Measurements from ENCODE around the gene EID2B.

The EID2B gene

GRCh38 chr19:39554701-39555311 lies 22.2 kb upstream of the EID2B start:
- no peak for TF ChIP-seq TAF1 (IDR thresholded peaks at IDR 0.05; ENCODE audit: low read depth, low read length)
- no peak for TF ChIP-seq POU2F2 (IDR thresholded peaks at IDR 0.05; ENCODE audit: low read depth, low read length)
- TF ChIP-seq PAX5 (IDR thresholded peaks at IDR 0.05; ENCODE audit: insufficient read depth, low read length, severe bottlenecking) = no peak
- no peak for TF ChIP-seq POLR2A (IDR thresholded peaks at IDR 0.05; ENCODE audit: low read depth, low read length)
- no peak for TF ChIP-seq SPI1 (IDR thresholded peaks at IDR 0.05; ENCODE audit: low read depth, low read length)
- no peak for TF ChIP-seq POLR2AphosphoS5 (IDR thresholded peaks at IDR 0.05; ENCODE audit: low read depth, low read length)
- no peak for FAIRE-seq
- DNase-seq (ENCODE audit: insufficient read length, low spot score) = no peak

- FAIRE-seq (no peak), DNase-seq (ENCODE audit: insufficient read length, low spot score) (no peak)
- no peak for TF ChIP-seq POLR2A (IDR thresholded peaks at IDR 0.05; ENCODE audit: low read depth, low read length)
- no peak for TF ChIP-seq SPI1 (IDR thresholded peaks at IDR 0.05; ENCODE audit: low read depth, low read length)
- TF ChIP-seq POLR2AphosphoS5 (IDR thresholded peaks at IDR 0.05; ENCODE audit: low read depth, low read length) = no peak
- no peak for TF ChIP-seq TAF1 (IDR thresholded peaks at IDR 0.05; ENCODE audit: low read depth, low read length)
- no peak for TF ChIP-seq POU2F2 (IDR thresholded peaks at IDR 0.05; ENCODE audit: low read depth, low read length)
- no peak for TF ChIP-seq PAX5 (IDR thresholded peaks at IDR 0.05; ENCODE audit: insufficient read depth, low read length, severe bottlenecking)
Observed at GRCh38 chr19:39553082-39553652, 20.5 kb upstream of the EID2B start.

DNA sequence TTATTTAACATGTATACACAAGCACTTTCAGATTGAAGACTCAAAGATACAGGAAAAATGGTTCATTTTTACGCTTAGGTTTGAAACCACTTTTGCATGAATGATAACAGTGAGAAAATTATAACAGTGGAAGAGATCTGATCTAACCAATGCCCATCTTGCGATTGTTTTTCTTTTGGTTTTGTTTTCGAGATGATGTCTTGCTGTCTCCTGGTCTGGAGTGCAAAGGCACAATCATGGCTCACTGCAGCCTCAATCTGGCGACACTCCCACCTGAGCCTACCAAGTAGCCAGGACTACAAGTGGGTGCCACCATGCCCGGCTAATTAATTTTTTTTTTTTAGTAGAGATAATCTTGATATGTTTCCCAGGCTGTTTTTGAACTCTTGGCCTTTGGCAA lies 17.5 kb upstream of the EID2B start:
- TF ChIP-seq PAX5 (IDR thresholded peaks at IDR 0.05; ENCODE audit: insufficient read depth, low read length, severe bottlenecking) = no peak
- TF ChIP-seq POLR2A (IDR thresholded peaks at IDR 0.05; ENCODE audit: low read depth, low read length) = no peak
- no peak for TF ChIP-seq SPI1 (IDR thresholded peaks at IDR 0.05; ENCODE audit: low read depth, low read length)
- no peak for TF ChIP-seq POU2F2 (IDR thresholded peaks at IDR 0.05; ENCODE audit: low read depth, low read length)
- no peak for TF ChIP-seq POLR2AphosphoS5 (IDR thresholded peaks at IDR 0.05; ENCODE audit: low read depth, low read length)
- no peak for TF ChIP-seq TAF1 (IDR thresholded peaks at IDR 0.05; ENCODE audit: low read depth, low read length)
- DNase-seq (ENCODE audit: insufficient read length, low spot score) (no peak), FAIRE-seq (no peak)

DNA sequence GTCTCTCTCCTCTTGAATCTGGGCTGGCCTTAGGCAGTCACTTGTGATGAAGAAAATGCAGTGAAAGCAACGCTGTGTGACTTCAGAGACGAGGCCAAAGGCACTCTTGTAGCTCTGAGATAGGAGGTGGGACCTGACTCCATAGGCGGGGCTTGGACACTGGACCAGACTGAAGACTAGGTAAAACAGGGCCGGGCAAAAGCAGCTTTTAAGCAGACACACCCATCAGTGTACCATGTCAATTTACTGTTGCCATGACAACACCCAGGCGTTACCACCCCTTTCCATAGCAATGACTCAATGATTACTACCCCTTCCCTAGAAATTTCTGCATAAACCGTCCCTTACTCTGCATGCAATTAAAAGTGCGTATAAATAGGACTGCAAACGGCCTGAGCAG lies 13.9 kb upstream of the EID2B start:
- FAIRE-seq (no peak), DNase-seq (ENCODE audit: insufficient read length, low spot score) (no peak)
- no peak for TF ChIP-seq POLR2AphosphoS5 (IDR thresholded peaks at IDR 0.05; ENCODE audit: low read depth, low read length)
- TF ChIP-seq POU2F2 (IDR thresholded peaks at IDR 0.05; ENCODE audit: low read depth, low read length) = no peak
- no peak for TF ChIP-seq SPI1 (IDR thresholded peaks at IDR 0.05; ENCODE audit: low read depth, low read length)
- TF ChIP-seq PAX5 (IDR thresholded peaks at IDR 0.05; ENCODE audit: insufficient read depth, low read length, severe bottlenecking) = no peak
- no peak for TF ChIP-seq POLR2A (IDR thresholded peaks at IDR 0.05; ENCODE audit: low read depth, low read length)

DNA sequence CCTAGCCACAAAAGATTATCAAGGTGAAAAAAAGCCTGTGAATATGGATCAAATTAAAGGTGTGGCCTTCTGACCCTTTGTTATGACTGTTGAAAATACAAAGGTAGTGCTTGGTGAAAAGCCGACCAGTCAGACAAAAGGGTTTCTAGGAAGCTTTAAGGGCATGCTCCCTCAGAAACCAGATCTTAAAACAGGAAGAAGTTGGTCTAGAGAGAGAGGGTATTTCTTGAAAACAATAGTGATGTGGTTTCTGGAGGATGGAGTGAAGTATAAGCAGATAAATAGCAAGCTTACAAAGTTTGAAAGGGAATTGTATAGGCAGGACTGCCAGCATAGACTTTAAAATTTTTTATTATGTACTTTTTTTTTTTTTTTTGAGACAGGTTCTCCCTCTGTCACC lies 12.3 kb upstream of the EID2B start:
- DNase-seq (ENCODE audit: insufficient read length, low spot score) (no peak), FAIRE-seq (no peak)
- TF ChIP-seq POU2F2 (IDR thresholded peaks at IDR 0.05; ENCODE audit: low read depth, low read length) (no peak), PAX5 (IDR thresholded peaks at IDR 0.05; ENCODE audit: insufficient read depth, low read length, severe bottlenecking) (no peak), SPI1 (IDR thresholded peaks at IDR 0.05; ENCODE audit: low read depth, low read length) (no peak), POLR2A (IDR thresholded peaks at IDR 0.05; ENCODE audit: low read depth, low read length) (no peak), POLR2AphosphoS5 (IDR thresholded peaks at IDR 0.05; ENCODE audit: low read depth, low read length) (no peak), TAF1 (IDR thresholded peaks at IDR 0.05; ENCODE audit: low read depth, low read length) (no peak)

DNA sequence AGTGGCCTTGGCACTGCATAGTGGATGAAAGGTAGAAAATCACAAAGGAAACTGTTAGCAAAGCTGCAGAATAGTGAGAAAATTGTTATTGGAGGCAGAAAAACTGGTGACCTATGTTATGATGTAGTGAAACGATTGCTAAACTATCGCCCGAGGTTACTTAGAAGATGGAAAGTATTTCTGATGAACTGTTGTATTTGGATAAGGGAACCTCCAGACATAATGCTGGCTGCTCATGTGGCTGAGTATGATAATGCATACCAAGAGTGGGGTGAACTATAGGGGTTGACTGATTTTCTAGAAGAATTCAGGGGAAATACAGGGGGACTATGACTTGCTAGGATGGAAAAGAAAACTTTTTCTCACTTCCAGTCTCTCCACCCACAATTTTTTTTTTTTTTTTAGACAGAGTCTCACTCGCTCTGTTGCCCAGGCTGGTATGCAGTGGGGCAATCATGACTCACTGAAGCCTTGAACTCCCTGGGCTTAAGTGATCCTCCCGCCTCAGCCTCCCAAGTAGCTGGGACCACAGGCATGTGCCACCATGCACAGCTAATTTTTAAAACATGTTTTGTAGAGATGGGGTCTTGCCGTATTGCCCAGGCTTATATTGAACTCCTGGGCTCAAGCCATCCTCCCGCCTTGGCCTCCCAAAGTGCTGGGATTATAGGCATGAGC lies 11.7 kb upstream of the EID2B start:
- TF ChIP-seq PAX5 (IDR thresholded peaks at IDR 0.05; ENCODE audit: insufficient read depth, low read length, severe bottlenecking) (no peak), POLR2A (IDR thresholded peaks at IDR 0.05; ENCODE audit: low read depth, low read length) (no peak), POU2F2 (IDR thresholded peaks at IDR 0.05; ENCODE audit: low read depth, low read length) (no peak), POLR2AphosphoS5 (IDR thresholded peaks at IDR 0.05; ENCODE audit: low read depth, low read length) (no peak), TAF1 (IDR thresholded peaks at IDR 0.05; ENCODE audit: low read depth, low read length) (no peak), SPI1 (IDR thresholded peaks at IDR 0.05; ENCODE audit: low read depth, low read length) (no peak)
- no peak for DNase-seq (ENCODE audit: insufficient read length, low spot score)
- no peak for FAIRE-seq

GRCh38 chr19:39543477-39543857 lies 10.8 kb upstream of the EID2B start:
- TF ChIP-seq POU2F2 (IDR thresholded peaks at IDR 0.05; ENCODE audit: low read depth, low read length) = no peak
- TF ChIP-seq POLR2A (IDR thresholded peaks at IDR 0.05; ENCODE audit: low read depth, low read length) = no peak
- TF ChIP-seq PAX5 (IDR thresholded peaks at IDR 0.05; ENCODE audit: insufficient read depth, low read length, severe bottlenecking) = no peak
- TF ChIP-seq POLR2AphosphoS5 (IDR thresholded peaks at IDR 0.05; ENCODE audit: low read depth, low read length) = no peak
- no peak for TF ChIP-seq TAF1 (IDR thresholded peaks at IDR 0.05; ENCODE audit: low read depth, low read length)
- TF ChIP-seq SPI1 (IDR thresholded peaks at IDR 0.05; ENCODE audit: low read depth, low read length) = no peak
- FAIRE-seq = no peak
- DNase-seq (ENCODE audit: insufficient read length, low spot score) = no peak

DNA sequence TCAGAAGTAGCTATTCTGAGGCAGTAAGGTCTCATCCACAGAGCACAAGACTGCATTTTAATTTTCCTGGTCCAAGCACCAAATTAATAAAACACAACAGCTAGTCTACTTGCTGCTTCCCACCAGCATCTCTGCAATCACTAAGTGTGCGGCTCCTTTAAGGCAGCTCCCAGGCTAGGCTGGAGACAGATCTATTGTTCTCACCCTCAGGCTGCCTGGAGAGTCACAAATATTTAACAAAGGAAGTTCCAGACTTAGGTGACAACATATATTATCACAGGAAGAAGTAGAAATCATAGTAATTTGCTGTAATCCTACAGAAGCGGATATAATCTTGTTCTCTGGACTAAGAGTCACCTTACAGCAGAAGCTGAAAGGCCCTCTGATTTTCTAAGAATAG lies 9.6 kb upstream of the EID2B start:
- FAIRE-seq (no peak), DNase-seq (ENCODE audit: insufficient read length, low spot score) (no peak)
- TF ChIP-seq PAX5 (IDR thresholded peaks at IDR 0.05; ENCODE audit: insufficient read depth, low read length, severe bottlenecking) = no peak
- TF ChIP-seq TAF1 (IDR thresholded peaks at IDR 0.05; ENCODE audit: low read depth, low read length) = no peak
- TF ChIP-seq SPI1 (IDR thresholded peaks at IDR 0.05; ENCODE audit: low read depth, low read length) = no peak

- no peak for FAIRE-seq
- TF ChIP-seq PAX5 (IDR thresholded peaks at IDR 0.05; ENCODE audit: insufficient read depth, low read length, severe bottlenecking) = no peak
- TF ChIP-seq SPI1 (IDR thresholded peaks at IDR 0.05; ENCODE audit: low read depth, low read length) = no peak
- TF ChIP-seq POLR2A (IDR thresholded peaks at IDR 0.05; ENCODE audit: low read depth, low read length) = no peak
- TF ChIP-seq TAF1 (IDR thresholded peaks at IDR 0.05; ENCODE audit: low read depth, low read length) = no peak
- no peak for TF ChIP-seq POU2F2 (IDR thresholded peaks at IDR 0.05; ENCODE audit: low read depth, low read length)
- no peak for TF ChIP-seq POLR2AphosphoS5 (IDR thresholded peaks at IDR 0.05; ENCODE audit: low read depth, low read length)
- no peak for DNase-seq (ENCODE audit: insufficient read length, low spot score)
Observed at GRCh38 chr19:39540333-39540673, 7.7 kb upstream of the EID2B start.
